ENCODE measurements around the gene C1orf50. TPM values are rescaled to one million over a fixed set of nuclear protein-coding genes. Genes with fewer than 3 reads are reported as not detected.

C1orf50 gene
- total RNA-seq, 1 experiment from 2014 or later, result 7.7 TPM

DNA sequence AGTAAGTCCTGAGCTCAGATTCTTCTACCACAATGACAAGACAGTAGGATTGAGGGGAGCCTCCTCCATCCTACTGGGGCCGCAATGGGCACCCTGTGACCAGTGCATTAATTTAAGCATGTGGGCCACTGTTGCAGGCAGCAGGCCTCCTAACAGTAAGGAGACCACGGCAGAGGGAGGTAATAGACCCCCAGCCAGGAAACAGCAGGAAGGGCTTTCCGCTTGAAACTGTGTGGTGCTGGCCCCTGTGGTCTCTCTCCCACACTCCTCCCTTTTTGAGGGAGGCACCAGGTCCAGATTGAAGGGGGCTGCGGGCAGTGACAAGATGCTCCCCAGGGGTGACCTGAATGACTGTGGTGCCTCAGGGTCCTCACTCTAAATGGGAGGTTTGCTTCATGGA lies 25.3 kb upstream of the C1orf50 start:
- H3K27ac Mint-ChIP-seq, result no peak overlapping the region
- H2BK120ac ChIP-seq (ENCODE audit: low read depth, low read length, poor library complexity, severe bottlenecking), result no peak overlapping the region
- H4K91ac ChIP-seq (ENCODE audit: insufficient read length, low read depth, low read length), result no peak overlapping the region
- peak overlapping the region; percentile 56 for H3K18ac ChIP-seq (ENCODE audit: insufficient read length, low read depth, low read length)
- H3K36me3 Mint-ChIP-seq (ENCODE audit: insufficient read depth in 1 of 3, low read depth in 3 of 3), result peaks cover under 1 to 13% (median 11%) of the 10 kb centered on the region in 3 experiments; a peak in 5 of 7 replicates
- H4K20me1 ChIP-seq (ENCODE audit: control insufficient read depth, insufficient read depth, insufficient read length), result no peaks in the 10 kb centered on the region
- H3K9ac ChIP-seq (ENCODE audit: extremely low read depth, insufficient read length, low read length), result no peak overlapping the region
- H4K8ac ChIP-seq (replicated peaks; ENCODE audit: insufficient read length, low read depth, low read length), result no peak overlapping the region
- no peak overlapping the region; the same call in 1 of the 2 replicates for H3K14ac ChIP-seq (ENCODE audit: insufficient read depth, low read length)
- no peak overlapping the region for H2BK5ac ChIP-seq (ENCODE audit: insufficient read length, low read length)
- no peak overlapping the region for H2BK12ac ChIP-seq (ENCODE audit: insufficient read length, low read depth, low read length)
- no CpG with 5 or more reads among the region's 4 CpGs for WGBS (ENCODE audit: extremely low coverage, insufficient read length, low lambda C conversion rate)
- no peak overlapping the region for H3T11ph ChIP-seq (ENCODE audit: low read length)
- H2AFZ ChIP-seq (ENCODE audit: low read length), result no peak overlapping the region
- H3K4me1 ChIP-seq (ENCODE audit: insufficient read depth, low read length), result no peaks in the 10 kb centered on the region; the same call in 1 of the 2 replicates
- no peak overlapping the region for H3K4ac ChIP-seq (ENCODE audit: low read depth, low read length)
- H3K9me3 Mint-ChIP-seq, result no peaks in the 10 kb centered on the region
- H4K5ac ChIP-seq (ENCODE audit: insufficient read length, low read depth, low read length), result peak overlapping the region; percentile 53
- DNase-seq, result no peak
- no peak overlapping the region for H3K4me2 ChIP-seq (ENCODE audit: insufficient read depth, insufficient read length, low read length)
- H3K27me3 Mint-ChIP-seq (ENCODE audit: low read depth), result no peaks in the 10 kb centered on the region; the same call in none of the 2 replicates
- H2BK20ac ChIP-seq (ENCODE audit: low read depth, low read length, poor library complexity, severe bottlenecking), result no peak overlapping the region
- no peak overlapping the region for H3K4me3 Mint-ChIP-seq
- no peaks in the 10 kb centered on the region for H3K9me3 ChIP-seq (ENCODE audit: control insufficient read depth, low read depth, low read length)
- H3K23me2 ChIP-seq (ENCODE audit: insufficient read length, low read depth, low read length, poor library complexity, severe bottlenecking), result no peaks in the 10 kb centered on the region
- H3K79me1 ChIP-seq (ENCODE audit: insufficient read depth, low read depth, low read length, poor library complexity, severe bottlenecking), result no peaks in the 10 kb centered on the region
- H3K56ac ChIP-seq (ENCODE audit: insufficient read length, low read depth, low read length), result no peak overlapping the region
- no peak overlapping the region for H3K27ac ChIP-seq (ENCODE audit: insufficient read length, low read depth, low read length)
- TF ChIP-seq CTCF (conservative IDR thresholded peaks at IDR 0.05), result no peak
- no peaks in the 10 kb centered on the region for H3K79me2 ChIP-seq (ENCODE audit: insufficient read depth, low read length)
- H3K27me3 ChIP-seq (ENCODE audit: insufficient read depth, low read length), result no peaks in the 10 kb centered on the region
- H2AK5ac ChIP-seq (ENCODE audit: insufficient read length, low read length), result no peak overlapping the region
- no peak overlapping the region for H3K23ac ChIP-seq (ENCODE audit: insufficient read length, low read depth, low read length)
- H2BK15ac ChIP-seq (ENCODE audit: low read depth, low read length), result no peak overlapping the region; the same call in 1 of the 2 replicates
- peaks cover 43 to 51% of the 10 kb centered on the region in 2 experiments for H3K4me1 Mint-ChIP-seq
